K562 (cell line): ENCODE results near the gene CASP7. TPM values are rescaled to one million over a fixed set of nuclear protein-coding genes. Genes with fewer than 3 reads are reported as not detected.

Source experiments
- ATF1 ChIP-seq, 2 experiments: fragments of 450-650 bp in 1 of 2; IDR thresholded peaks; 2 replicates each; pipeline ENCODE4 v1.6.1; 2016; ENCODE audit warnings: missing compliant biosample characterization in 1 of 2, missing genetic modification characterization in 1 of 2
- BRCA1 ChIP-seq, 2 experiments: fragments of 450-650 bp in 1 of 2; sonication (generic) in 1 of 2; formaldehyde crosslinking in 1 of 2; IDR thresholded peaks; 2 replicates each; pipeline versions ENCODE4 v1.5.0 to v1.6.1; 2017 to 2020; ENCODE audit warnings: mild to moderate bottlenecking in 1 of 2, missing genetic modification reagents in 1 of 2
- FIP1L1 ChIP-seq: fragments of 200-400 bp; formaldehyde crosslinking; IDR thresholded peaks from 2 replicates; pipeline ENCODE4 v1.6.1; 2018; ENCODE audit warnings: mild to moderate bottlenecking, low read depth, low read length; ENCODE audit not compliant: poor library complexity, severe bottlenecking
- FOXJ2 ChIP-seq: fragments of 200-800 bp; sonication (Bioruptor generic); IDR thresholded peaks from 2 replicates; pipeline ENCODE4 v1.6.1; 2016; ENCODE audit warnings: missing genetic modification characterization, missing compliant biosample characterization
- GATA2 ChIP-seq: sonication (generic); formaldehyde crosslinking; IDR thresholded peaks from 2 replicates; pipeline ENCODE4 v1.4.0; 2020; ENCODE audit warnings: mild to moderate bottlenecking, missing genetic modification reagents
- MECOM ChIP-seq: fragments of 250-450 bp; sonication (Bioruptor Pico); IDR thresholded peaks from 2 replicates; pipeline ENCODE4 v1.8.0; 2022; ENCODE audit warnings: inconsistent platforms
- MED1 ChIP-seq: sonication (generic); formaldehyde crosslinking; IDR thresholded peaks from 2 replicates; pipeline ENCODE4 v1.8.1; 2023; ENCODE audit warnings: missing genetic modification reagents, borderline replicate concordance
- MYBL2 ChIP-seq, 2 experiments: fragments of 450-650 bp in 1 of 2; sonication (generic) in 1 of 2; formaldehyde crosslinking in 1 of 2; IDR thresholded peaks; 2 replicates each; pipeline versions ENCODE4 v1.6.1 to v1.8.1; 2017 to 2022; ENCODE audit warnings: borderline replicate concordance in 1 of 2, inconsistent platforms in 1 of 2, low read depth in 1 of 2, mild to moderate bottlenecking in 1 of 2, missing genetic modification reagents in 1 of 2, moderate library complexity in 1 of 2
- MYNN ChIP-seq, 2 experiments: sonication (generic); formaldehyde crosslinking in 1 of 2; IDR thresholded peaks; 2 replicates each; pipeline versions ENCODE4 v1.5.0 to v1.6.1; 2016 to 2020; ENCODE audit warnings: antibody characterized with exemption in 1 of 2, missing genetic modification reagents in 1 of 2
- NCOR1 ChIP-seq: fragments of 450-650 bp; IDR thresholded peaks from 2 replicates; pipeline ENCODE4 v1.6.1; 2016; ENCODE audit warnings: mild to moderate bottlenecking, moderate library complexity
- PHB ChIP-seq: fragments of 250-450 bp; sonication (Bioruptor Pico); IDR thresholded peaks from 2 replicates; pipeline ENCODE4 v1.5.0; 2021
- RAD51 ChIP-seq: fragments of 450-650 bp; IDR thresholded peaks from 2 replicates; pipeline ENCODE4 v1.7.1; 2016; ENCODE audit warnings: low read depth, mild to moderate bottlenecking, borderline replicate concordance
- RBM17 ChIP-seq: fragments of 200-400 bp; formaldehyde crosslinking; IDR thresholded peaks from 2 replicates; pipeline ENCODE4 v1.6.1; 2017; ENCODE audit warnings: low read depth, mild to moderate bottlenecking, low read length, borderline replicate concordance
- SMARCC2 ChIP-seq: fragments of 450-650 bp; IDR thresholded peaks from 2 replicates; pipeline ENCODE4 v1.6.1; 2017; ENCODE audit warnings: antibody characterized with exemption, moderate library complexity, mild to moderate bottlenecking, low read depth
- ZKSCAN3 ChIP-seq: fragments of 250-450 bp; sonication (Bioruptor Pico); IDR thresholded peaks from 2 replicates; pipeline ENCODE4 v1.4.0; 2020
- ZNF175 ChIP-seq: fragments of 200-800 bp; sonication (Bioruptor generic); IDR thresholded peaks from 2 replicates; pipeline ENCODE4 v1.6.1; 2016; ENCODE audit warnings: low read depth, mild to moderate bottlenecking, missing genetic modification characterization, missing compliant biosample characterization
- ZNF561 ChIP-seq: fragments of 450-650 bp; formaldehyde crosslinking; conservative IDR thresholded peaks from 2 replicates; pipeline ENCODE4 v1.4.0; 2020; ENCODE audit warnings: mild to moderate bottlenecking, moderate library complexity
- ZNF668 ChIP-seq: fragments of 250-450 bp; sonication (Bioruptor Pico); IDR thresholded peaks from 2 replicates; pipeline ENCODE4 v1.8.0; 2022; ENCODE audit warnings: mild to moderate bottlenecking, inconsistent platforms
- polyA plus RNA-seq, 8 experiments: library from polyadenylated mRNA; depleted of rRNA in 4 of 8; stranded (reverse) in 5 of 8; unstranded in 3 of 8; fragments of >200 nt; fragmentation: Nextera tagmentation in 2 of 8; fragmentation: Illumina TruSeq in 1 of 8; extraction: Ambion mirVana in 2 of 8; extraction: Trizol in 1 of 8; gene quantifications; 2 replicates each; pipeline versions ENCODE4 v1.2.1 to v1.2.3, GENCODE V29; 2011 to 2014; ENCODE audit warnings: inconsistent platforms in 1 of 8, missing spikeins in 1 of 8
- total RNA-seq, 7 experiments: library from RNA; depleted of rRNA in 6 of 7; stranded (reverse); fragments of >200 nt in 6 of 7; fragmentation: Illumina TruSeq in 2 of 7; extraction: Trizol in 2 of 7; gene quantifications; 2 replicates each; pipeline versions ENCODE4 v1.2.1 to v1.2.3, GENCODE V29; 2011 to 2021; ENCODE audit warnings: low replicate concordance in 1 of 7
- TF ChIP-seq, protein P1 (sequence below): fragments of 250-450 bp; sonication (Bioruptor Pico); IDR thresholded peaks from 2 replicates; pipeline ENCODE4 v1.8.0; 2022; ENCODE audit warnings: inconsistent platforms
- TF ChIP-seq, protein P2 (sequence below): fragments of 150-350 bp; IDR thresholded peaks from 2 replicates; pipeline ENCODE4 v1.6.1; 2014; ENCODE audit warnings: low read depth, mild to moderate bottlenecking, low read length, borderline replicate concordance
- TF ChIP-seq, protein P3 (sequence below): fragments of 450-650 bp; formaldehyde crosslinking; IDR thresholded peaks from 2 replicates; pipeline ENCODE4 v1.4.0; 2020; ENCODE audit warnings: mild to moderate bottlenecking, moderate library complexity

Gene CASP7
- total and polyA plus RNA-seq, 9 of the 15 experiments (the other 6 are each of a cell fraction or from before 2014, with no cell fraction given) = 2.2 to 23.3 (median 9.0) TPM

DNA sequence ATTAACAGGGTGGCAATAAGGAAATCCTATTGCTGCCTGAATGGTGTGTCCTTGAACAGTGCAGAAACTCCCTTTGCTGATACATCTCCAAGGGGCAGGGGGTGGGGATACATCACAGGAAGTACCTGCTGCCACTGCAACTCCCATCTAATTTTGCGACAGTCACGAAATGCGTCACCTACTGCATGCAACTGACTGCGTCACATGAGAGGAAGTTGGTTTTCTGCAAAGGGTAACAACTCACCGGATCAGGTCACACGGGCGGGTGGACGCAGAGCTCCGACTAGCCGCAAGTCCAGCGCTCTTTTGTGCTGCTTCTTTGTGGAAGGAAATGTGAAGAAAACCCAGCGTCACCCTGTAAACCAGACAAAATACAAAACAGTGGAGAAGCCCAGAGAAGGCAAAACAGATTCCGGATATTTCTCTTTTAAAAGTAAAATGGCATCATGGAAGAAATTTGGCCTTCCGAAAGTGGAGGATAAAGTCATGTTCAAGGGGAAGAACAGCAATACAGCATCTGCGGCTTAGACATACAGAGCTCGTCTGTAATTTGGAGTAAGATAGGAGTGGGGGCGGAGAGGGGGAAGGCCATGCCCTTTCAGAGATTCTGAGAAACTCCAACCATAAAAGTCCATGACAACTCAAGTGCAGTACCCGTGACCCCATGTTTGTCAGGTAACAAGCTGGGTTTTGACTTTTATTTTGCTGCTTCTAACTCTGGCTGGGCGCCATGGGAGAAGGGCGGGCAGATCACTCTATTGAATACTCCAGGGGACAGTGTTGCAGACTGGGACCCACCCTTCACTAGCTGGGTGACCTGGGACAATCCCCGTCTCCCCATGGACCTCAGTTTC lies 39.5 kb downstream of the CASP7 start (continued):
- TF ChIP-seq MYBL2 (IDR thresholded peaks at IDR 0.05; ENCODE audit: low read depth) (no peak), MYBL2 (CRISPR knock-in tag; IDR thresholded peaks at IDR 0.05; ENCODE audit: borderline replicate concordance) (no peak), GATA2 (CRISPR knock-in tag) (no peak), MECOM (CRISPR knock-in tag) (no peak), FOXJ2 (tag) (no peak), MYNN (IDR thresholded peaks at IDR 0.05) (peak; percentile 99), MYNN (CRISPR knock-in tag; IDR thresholded peaks at IDR 0.05) (peak; percentile 89; the same call in 1 of the 2 replicates), FIP1L1 (no peak), ATF1 (CRISPR knock-in tag; IDR thresholded peaks at IDR 0.05) (peak; percentile 31; the same call in 1 of the 2 replicates), ATF1 (tag; IDR thresholded peaks at IDR 0.05) (peak; percentile 92), ZNF668 (CRISPR knock-in tag) (no peak), ZNF175 (CRISPR knock-in tag) (no peak), ZNF561 (CRISPR knock-in tag) (no peak), PHB (no peak), MED1 (CRISPR knock-in tag) (no peak), ZKSCAN3 (CRISPR knock-in tag) (no peak), SMARCC2 (no peak), BRCA1 (IDR thresholded peaks at IDR 0.05) (no peak), BRCA1 (CRISPR knock-in tag; IDR thresholded peaks at IDR 0.05) (no peak), RAD51 (no peak), NCOR1 (no peak), RBM17 (no peak)
- TF ChIP-seq, protein P1, sequence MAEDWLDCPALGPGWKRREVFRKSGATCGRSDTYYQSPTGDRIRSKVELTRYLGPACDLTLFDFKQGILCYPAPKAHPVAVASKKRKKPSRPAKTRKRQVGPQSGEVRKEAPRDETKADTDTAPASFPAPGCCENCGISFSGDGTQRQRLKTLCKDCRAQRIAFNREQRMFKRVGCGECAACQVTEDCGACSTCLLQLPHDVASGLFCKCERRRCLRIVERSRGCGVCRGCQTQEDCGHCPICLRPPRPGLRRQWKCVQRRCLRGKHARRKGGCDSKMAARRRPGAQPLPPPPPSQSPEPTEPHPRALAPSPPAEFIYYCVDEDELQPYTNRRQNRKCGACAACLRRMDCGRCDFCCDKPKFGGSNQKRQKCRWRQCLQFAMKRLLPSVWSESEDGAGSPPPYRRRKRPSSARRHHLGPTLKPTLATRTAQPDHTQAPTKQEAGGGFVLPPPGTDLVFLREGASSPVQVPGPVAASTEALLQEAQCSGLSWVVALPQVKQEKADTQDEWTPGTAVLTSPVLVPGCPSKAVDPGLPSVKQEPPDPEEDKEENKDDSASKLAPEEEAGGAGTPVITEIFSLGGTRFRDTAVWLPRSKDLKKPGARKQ (CRISPR knock-in tag) = no peak
- TF ChIP-seq, protein P2, sequence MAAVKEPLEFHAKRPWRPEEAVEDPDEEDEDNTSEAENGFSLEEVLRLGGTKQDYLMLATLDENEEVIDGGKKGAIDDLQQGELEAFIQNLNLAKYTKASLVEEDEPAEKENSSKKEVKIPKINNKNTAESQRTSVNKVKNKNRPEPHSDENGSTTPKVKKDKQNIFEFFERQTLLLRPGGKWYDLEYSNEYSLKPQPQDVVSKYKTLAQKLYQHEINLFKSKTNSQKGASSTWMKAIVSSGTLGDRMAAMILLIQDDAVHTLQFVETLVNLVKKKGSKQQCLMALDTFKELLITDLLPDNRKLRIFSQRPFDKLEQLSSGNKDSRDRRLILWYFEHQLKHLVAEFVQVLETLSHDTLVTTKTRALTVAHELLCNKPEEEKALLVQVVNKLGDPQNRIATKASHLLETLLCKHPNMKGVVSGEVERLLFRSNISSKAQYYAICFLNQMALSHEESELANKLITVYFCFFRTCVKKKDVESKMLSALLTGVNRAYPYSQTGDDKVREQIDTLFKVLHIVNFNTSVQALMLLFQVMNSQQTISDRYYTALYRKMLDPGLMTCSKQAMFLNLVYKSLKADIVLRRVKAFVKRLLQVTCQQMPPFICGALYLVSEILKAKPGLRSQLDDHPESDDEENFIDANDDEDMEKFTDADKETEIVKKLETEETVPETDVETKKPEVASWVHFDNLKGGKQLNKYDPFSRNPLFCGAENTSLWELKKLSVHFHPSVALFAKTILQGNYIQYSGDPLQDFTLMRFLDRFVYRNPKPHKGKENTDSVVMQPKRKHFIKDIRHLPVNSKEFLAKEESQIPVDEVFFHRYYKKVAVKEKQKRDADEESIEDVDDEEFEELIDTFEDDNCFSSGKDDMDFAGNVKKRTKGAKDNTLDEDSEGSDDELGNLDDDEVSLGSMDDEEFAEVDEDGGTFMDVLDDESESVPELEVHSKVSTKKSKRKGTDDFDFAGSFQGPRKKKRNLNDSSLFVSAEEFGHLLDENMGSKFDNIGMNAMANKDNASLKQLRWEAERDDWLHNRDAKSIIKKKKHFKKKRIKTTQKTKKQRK = no peak
- TF ChIP-seq, protein P3, sequence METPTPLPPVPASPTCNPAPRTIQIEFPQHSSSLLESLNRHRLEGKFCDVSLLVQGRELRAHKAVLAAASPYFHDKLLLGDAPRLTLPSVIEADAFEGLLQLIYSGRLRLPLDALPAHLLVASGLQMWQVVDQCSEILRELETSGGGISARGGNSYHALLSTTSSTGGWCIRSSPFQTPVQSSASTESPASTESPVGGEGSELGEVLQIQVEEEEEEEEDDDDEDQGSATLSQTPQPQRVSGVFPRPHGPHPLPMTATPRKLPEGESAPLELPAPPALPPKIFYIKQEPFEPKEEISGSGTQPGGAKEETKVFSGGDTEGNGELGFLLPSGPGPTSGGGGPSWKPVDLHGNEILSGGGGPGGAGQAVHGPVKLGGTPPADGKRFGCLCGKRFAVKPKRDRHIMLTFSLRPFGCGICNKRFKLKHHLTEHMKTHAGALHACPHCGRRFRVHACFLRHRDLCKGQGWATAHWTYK (CRISPR knock-in tag) = no peak
